HG03558 (cell line): ENCODE data around the gene REXO5.
"Not testable (repeated sequence)": the region's sequence is repeated elsewhere in the genome, so short reads cannot be mapped to it uniquely, and the experiment has no call there.

ENCODE experiments used
- ATAC-seq: cut with Tn5 transposase; IDR thresholded peaks from one replicate; pipeline ENCODE4 v1.9.1; 2021; ENCODE audit warnings: moderate number of reproducible peaks; ENCODE audit not compliant: unreplicated experiment; ENCODE audit errors: extremely low read depth

Gene REXO5

DNA sequence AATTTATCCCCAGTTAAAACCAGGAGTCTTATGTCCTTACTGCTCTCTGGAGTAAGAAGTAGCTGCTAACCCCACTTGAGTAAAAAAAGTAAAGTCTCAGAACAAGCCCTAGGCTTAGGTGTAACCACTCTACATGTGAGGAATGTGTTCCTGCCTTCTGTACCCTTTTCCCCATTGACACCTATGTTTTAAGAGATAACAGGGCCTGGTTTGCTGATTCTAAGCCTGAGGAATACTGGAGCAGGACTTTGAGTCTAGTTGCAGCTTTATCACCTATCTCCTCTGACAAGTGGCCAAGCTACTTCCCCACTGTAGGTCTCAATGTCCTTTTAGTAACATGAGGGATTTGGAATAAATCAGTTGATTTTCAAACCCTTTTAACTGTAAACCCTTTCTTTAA lies 40.2 kb downstream of the REXO5 start:
- no peak for ATAC-seq

DNA sequence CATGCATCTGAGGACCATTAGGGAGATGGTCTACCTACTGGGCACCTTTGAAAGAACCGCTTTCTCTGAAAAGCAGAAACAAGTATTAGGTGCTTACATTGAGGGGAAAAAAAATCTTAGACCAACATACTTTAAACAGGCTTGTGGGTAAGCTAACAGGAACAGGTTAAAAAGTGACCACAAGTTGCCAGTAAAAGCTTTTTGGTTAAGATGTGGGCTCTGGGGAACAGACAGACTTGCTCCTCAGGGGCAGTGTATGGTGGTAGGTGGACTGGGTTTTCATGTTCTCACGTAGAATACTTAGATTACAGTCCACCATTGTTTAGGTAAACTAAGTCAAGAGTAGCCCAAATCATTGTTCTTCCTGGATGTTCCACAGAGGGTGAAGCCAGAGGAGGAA lies 41.2 kb downstream of the REXO5 start:
- no peak for ATAC-seq

DNA sequence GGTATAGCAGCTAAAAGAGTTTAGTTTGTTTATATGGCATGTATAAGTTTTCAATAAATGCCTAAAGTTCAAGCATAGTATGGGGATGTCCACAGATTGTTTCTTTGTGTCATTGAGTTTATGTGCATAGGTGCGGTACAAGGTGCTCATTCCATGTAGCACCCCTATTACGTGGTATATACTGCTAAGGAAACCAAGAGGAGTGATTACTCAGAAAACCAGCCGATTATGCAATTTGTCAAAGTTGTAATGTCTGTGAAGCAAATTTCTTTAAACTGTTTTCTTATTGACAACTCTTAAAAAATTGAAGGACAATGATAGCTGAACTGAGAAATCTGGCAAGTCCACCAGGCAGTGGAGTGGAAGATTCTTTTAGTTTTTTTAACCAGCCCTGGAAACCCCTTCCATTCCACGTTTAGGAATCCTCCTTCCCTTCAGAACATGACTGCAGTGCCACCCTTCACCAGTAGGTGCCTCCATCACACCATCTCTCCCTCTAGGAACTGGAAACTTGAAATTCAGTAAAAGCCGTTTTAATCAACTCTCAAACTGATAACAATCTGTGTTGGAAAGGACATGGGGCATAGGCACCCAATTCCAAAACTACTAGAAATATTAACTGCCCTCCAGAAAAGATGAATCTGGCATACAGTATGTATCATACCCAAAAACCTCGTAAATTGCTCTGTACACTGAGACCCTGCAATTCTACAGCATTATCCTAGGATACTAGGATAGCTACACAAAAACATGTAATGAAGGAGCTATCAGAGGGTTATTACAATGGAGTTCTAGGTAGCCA lies 43.5 kb downstream of the REXO5 start:
- ATAC-seq: no peak

DNA sequence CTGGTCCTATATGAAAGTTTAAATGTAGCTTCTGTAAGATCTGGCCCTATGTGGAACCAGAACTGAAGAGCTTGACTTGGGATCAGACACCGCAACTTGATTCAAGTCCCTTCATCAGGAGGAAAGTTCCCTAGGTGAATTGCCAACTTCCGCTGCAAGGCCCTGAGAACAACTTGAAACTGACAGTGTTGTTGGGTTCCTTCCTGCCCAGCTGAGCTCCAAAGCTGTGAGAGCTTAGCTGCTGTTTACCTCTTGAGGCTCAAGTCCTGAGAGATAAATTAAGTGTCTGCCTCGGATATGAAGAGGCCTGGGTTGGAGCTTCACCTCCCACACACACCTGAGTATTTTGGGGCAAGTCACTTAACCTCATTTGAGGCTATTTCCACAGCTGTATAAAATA lies 44.7 kb downstream of the REXO5 start:
- no peak for ATAC-seq

DNA sequence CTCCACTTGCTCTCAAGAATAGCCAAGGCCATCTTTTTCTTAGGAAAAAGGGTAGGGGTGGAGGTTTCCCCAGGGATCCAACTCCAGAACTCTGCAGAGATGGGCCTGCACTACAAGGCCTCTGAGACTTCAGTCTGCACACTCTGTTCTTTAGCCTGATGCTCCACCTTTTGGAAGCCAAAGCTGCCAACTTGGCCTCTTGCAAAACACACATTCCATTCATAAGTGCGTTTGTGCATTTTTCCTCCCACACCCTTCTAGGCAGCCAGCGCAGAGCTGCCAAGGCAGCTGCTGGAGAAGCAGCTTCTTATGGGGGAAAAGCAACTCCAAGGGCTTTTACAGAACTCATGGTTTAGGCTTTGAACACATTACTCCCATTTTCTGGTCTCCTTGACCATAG lies 45.3 kb downstream of the REXO5 start:
- ATAC-seq: no peak

DNA sequence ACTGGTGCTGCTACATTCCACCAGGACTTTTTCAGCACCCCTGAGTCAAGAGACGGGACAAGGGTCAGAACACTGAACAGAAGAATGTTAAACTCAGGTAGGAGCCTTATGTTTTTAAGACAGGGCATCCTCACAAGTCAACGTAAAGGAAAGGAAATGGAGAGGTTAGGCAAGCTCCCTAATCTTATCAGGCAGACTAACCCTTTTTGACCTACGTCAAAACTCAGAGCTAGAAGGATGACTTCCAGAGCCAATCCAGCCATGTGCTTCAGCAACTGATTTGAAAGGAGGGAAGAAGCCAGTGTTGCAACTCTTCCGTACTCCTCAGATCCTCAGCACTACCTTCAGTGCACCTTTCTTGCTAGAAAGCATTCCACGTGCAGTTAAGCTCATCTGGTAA lies 46.8 kb downstream of the REXO5 start:
- no peak for ATAC-seq

DNA sequence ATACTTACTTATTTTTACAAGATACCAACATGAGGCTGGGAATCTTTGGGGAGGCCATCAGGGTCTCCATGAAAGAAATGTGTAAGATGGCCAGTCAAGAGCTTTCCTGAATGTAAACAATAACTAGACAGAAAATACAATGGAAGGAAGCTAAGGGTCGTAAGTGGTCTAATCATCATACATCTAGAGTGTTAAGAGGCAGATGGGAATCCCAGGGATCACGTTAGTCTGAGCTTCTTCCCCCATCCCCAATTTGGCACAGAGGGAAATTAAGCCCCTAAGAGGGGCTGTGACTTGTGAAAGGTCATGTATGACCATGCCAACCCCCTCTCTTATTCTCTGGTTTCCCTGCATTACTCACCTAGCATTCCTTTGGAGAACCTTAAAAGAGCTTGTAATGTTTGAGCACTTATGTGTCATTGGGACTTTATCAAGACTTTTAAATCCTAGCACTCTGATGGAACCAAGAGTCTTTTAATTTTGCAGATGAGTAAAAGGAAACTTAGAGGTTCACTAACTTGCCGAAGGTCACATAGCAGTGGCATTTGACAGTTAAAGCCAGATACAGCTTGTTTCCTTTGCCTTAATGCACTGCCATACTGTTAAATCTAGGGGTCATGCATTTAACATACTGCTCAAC lies 47.8 kb downstream of the REXO5 start:
- ATAC-seq: no peak

DNA sequence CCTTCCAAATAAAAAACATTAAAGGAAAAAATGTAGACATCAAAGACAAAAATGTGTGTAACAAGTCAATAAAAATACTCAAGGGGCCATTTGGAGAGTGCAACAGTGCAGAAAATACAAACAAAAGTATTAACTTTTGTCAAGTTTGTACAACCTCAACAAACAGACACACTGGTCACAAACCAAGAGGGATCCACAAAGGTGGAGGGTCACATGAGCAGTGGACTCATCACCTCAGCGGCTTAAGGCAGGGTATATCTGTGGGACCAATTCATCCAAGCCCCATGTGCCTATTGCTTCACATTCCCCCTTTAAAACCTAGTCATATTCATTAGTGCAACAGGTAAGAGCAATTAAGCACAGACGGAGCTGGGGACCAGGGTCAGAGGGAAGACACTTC lies 48.6 kb downstream of the REXO5 start:
- no peak for ATAC-seq

DNA sequence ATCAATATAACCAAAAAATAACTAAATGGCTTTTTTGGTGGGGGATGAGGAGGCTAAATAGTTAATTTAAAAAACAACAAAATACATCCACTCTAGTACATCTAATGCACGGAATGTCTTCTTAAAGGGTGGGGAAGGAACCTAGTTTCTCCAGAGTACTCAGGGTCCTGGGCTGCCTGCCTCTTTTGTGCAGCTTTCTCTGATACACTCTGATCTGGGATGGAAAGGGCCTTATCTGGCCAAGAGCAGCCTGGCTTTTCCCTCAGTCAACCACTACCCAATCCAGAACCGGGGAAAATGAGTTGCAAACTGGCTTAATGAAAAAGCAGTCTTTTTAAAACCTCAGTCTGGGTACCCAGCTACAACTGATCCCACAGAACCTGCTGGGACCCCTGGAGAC lies 51.0 kb downstream of the REXO5 start:
- ATAC-seq: no peak

DNA sequence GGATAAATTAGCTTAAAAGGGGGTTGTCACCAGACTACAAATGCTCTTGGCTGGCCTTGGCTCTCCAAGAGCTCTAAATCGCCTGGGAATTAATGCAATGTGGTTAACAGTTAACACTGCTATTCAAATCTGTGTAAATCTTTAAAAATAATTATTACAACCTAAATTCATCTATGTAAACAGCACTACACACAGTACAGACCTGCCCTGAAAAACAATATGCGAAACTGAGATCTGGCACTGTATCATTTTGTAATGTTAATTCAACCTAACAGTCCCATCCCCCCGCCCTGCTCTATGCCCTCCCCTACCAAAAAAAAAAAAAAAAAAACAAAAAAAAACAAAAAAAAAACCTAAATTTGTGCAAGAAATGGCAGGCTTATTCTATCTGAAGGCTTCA lies 52.9 kb downstream of the REXO5 start:
- no peak for ATAC-seq

DNA sequence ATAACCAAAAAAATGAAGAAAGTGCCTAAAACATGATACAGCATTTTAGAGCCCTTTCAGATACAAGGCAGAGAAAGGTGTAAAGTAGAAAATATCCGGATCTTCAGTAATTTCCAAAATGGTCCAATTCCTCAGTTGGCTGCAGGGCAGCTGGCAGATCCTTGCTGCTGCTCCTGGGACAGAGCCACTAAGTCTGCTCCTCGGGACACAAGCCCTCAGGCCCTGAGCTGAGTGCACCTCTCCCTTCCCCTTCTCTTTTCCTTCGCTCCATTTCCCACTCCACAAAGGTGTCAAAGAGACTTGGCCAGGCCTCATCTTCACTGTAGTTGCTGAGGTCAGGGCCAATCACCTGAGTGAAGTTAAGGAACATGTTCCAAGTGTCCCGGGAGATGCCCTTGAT lies 53.4 kb downstream of the REXO5 start:
- no peak for ATAC-seq

DNA sequence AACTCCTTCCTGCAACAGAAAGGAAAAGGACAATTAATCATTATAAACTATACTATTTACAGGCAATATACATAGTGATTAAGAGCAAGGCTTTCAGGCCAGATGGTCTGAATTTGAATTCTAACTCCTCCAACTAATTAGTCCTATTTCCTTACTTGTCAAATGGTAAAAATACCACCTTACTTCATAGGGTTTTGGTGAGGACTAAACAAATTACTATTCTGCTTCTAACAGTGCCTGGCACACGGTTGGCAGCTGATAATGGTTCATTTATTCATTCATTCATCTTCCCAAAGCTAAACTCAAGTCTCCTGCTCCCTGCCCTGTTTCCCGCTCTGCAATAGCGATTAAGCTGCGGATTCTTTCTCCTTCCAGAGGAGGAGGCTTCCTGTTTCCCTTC lies 54.0 kb downstream of the REXO5 start:
- ATAC-seq: no peak

DNA sequence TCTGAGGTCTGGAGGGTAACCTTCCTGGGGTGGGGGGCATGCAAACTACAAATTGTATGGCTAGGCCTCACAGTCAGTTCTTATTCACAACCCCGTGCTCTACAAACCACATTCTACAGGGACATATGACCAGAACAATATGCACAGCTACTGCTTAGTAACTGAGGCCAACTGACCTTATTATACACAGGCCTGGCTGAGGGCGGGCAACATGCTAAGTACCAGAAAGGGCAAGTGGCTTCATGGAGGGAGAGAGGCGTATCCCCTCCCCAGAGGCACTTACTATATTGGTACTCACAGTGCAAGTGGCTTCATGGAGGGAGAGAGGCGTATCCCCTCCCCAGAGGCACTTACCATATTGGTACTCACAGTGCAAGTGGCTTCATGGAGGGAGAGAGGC lies 54.7 kb downstream of the REXO5 start:
- not testable (repeated sequence) for ATAC-seq

DNA sequence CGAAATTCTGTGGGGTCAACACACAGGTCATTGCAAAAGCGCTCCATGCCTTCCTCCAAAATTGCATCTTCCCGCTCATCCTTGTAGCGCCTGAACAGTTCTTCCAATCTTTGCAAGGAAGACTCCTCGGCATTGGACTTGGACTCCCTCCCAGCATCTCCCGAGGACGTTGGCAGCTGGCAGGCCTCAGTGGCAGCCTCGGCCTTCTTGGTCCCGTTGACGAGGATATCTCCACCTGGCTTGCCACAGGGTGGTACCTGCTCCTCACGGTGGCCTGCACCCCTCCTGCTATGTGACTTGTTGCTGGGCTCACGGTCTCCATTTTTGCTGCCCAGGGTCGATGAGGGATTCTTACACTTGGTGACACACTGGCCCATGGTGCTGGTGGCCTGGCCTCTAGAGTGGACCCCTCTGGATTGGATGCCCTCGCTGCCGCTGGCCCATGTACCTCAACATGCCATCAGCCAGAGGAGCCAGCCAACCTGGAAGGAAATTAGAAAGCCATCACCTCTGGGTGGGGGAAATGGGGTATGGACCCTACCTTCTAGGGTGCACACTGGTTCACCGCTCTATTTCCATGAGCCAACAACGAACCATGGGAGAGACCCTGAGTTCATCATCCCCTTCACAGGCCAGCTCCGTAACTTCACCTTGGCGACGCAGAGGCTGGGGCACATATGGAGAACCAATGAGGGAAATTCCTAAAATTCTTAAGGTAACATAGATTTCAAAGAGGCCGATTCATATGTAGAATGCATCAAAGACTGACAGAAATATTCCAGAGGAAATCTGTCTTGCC lies 56.0 kb downstream of the REXO5 start:
- ATAC-seq: no peak

DNA sequence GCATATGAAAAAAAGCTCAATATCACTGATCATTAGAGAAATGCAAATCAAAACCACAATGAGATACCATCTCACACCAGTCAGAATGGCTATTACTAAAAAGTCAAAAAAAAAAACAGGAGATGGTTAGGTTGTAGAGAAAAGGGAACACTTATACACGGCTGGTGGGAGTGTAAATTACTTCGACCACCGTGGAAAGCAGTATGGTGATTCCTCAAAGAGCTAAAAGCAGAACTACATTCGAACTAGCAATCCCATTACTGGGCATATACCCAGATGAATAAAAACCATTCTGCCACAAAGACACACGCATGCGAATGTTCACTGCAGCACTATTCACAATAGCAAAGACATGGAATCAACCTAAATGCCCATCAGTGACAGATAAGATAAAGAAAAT lies 58.0 kb downstream of the REXO5 start:
- not testable (repeated sequence) for ATAC-seq

DNA sequence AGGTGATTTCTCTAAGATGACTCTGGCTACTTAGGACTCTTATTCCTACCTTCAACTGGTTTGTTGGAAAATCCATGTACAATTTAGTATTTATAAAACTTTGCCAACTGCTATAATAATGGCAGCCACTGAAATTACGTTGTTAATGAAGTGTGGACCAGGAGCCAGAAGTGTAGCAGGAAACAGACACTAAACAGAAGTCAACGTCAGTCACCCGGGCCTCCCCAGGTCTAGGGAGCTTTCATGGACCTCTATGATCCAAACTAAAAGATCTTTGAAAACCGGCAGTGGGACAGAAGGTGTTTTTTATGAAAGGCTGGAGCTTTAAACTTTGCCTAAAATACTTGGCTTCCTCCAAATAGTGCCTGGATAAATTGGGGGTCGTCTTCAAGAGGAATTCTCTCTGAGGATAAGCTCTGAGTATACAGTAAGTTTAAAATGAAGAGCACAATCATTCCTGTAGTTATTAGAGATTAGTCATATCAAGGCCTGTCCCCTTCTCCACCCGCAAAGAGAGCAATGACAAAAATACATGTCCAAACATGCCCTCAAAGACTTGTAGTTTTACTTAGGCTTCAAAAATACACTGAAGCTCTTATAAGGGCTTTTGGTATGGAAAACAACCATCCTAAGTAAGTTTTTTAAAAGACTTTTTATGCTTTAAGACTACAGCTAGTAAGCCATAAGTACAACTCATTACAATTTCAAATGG lies 59.2 kb downstream of the REXO5 start:
- no peak for ATAC-seq

DNA sequence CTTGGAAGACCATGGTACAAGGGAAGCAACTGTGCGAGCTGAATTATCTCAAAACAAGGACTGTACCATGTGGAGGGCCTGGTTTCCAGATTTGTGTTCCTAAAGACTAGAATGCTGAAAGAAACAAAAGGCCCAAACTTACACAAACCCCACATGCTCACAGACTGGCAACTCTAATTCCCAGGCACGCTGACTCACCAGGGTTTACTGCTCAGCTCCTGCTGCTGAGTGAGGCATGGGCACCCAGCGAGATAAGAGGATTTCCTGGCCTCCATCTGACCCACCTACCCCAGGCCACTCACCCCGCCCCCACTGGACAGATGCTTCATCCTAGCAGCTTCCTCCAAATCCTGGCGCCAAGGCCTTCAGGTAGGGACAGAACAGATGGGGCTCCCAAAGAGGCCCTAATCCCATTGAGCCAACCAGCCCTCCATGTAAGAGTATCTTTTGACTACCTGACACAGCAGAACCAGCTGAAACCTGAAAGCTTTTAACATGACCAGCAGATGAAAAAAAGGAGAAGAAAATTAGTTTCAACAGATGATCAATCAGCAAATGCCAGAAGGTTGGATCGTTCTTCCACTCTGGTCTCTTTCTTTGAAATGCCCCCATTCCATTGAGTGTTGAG lies 59.9 kb downstream of the REXO5 start:
- no peak for ATAC-seq

DNA sequence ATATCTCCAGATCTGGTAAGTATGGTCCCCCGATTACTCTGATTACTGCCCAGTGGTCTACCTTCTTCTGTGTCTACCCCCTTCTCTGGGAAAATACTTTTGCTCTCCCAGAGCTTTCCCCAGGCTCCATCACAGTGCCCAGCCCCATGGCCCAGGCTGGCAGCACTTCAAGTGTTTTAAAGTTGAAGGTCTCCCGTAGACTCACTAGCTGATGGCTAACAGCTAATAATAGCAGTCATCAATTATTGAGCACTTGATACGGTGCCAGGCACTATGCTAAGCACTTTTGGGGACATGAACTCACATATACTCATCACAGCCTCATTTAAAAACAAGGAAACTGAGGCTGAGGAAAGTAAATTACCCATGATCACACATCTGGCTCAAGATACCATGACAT lies 60.5 kb downstream of the REXO5 start:
- ATAC-seq: no peak

DNA sequence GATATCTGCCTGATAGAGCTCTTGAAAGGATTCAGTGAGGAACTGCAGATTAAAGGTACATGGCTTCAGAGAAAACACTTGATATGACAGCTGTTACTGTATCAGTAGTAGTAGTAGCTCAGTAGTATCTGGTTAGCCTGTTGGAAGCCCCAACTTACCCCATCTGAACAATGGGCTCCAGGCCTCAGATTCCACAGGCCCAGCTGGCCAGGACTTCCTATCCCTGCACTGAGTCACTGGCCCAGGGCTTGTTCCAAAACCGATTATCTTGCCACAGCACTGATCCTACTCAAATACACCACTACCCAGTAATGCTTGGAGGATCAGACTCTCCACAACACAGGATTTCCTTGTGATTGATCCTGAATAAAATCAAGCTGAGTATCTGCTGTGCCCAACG lies 61.3 kb downstream of the REXO5 start:
- no peak for ATAC-seq

DNA sequence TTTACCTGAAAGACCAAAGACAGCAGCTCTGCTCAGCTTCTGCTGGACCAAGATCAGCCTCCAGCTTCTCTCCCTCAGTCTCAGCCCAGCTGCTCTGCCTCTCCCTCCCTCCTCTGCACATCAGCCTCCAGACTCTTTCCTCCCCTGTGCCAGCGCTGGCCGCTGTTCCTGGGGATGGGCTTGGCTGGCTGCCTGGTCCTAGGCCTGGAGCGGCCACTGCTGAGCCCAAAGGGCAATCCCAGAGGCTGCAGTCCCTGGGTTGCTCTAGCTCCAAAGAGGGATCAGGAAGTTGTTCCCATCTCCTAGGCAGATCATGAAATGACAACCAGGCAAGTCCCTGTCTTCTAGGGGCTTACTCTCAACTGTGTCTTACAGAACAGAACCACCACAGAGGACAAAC lies 62.6 kb downstream of the REXO5 start:
- ATAC-seq: no peak
